Activated naive CD4-positive, alpha-beta T cell treated with Interleukin-2 at 50 U/mL for 16 hours (primary cell): ENCODE results near the gene CNPY2.
"Not testable (repeated sequence)": the region's sequence is repeated elsewhere in the genome, so short reads cannot be mapped to it uniquely, and the experiment has no call there.

Source experiments
- DNase-seq: peaks from one replicate; pipeline ENCODE4 v3.0.0-alpha.2; 2020

The CNPY2 gene

GRCh38 chr12:56333679-56334489 is 18.1 kb upstream of the CNPY2 start, which contains the start of gene PAN2:
TSS of gene PAN2 (minus strand) at chr12:56334000. CDS start at chr12:56333094, 906 bp downstream.
- peak; percentile 94 for DNase-seq

- DNase-seq: no peak
Measured at GRCh38 chr12:56333197-56333678, 17.4 kb upstream of the CNPY2 start.

- DNase-seq: no peak
Measured at GRCh38 chr12:56332512-56333196, 16.9 kb upstream of the CNPY2 start.

- DNase-seq: no peak
Measured at GRCh38 chr12:56330936-56331490, 15.2 kb upstream of the CNPY2 start.

- no peak for DNase-seq
Measured at GRCh38 chr12:56326533-56326932, 10.7 kb upstream of the CNPY2 start.

- no peak for DNase-seq
Measured at GRCh38 chr12:56326126-56326525, 10.3 kb upstream of the CNPY2 start.

- DNase-seq: no peak
Measured at GRCh38 chr12:56324206-56324605, 8.4 kb upstream of the CNPY2 start.

- not testable (repeated sequence) for DNase-seq
Measured at GRCh38 chr12:56321610-56322009, 5.8 kb upstream of the CNPY2 start.

- DNase-seq: no peak
Measured at GRCh38 chr12:56321027-56321426, 5.2 kb upstream of the CNPY2 start.

GRCh38 chr12:56317675-56318074 is 1.9 kb upstream of the CNPY2 start:
- DNase-seq: no peak

- no peak for DNase-seq
Measured at GRCh38 chr12:56315249-56315621, 553 bp downstream of the CNPY2 start.

GRCh38 chr12:56311003-56311402 is 4.8 kb downstream of the CNPY2 start:
- no peak for DNase-seq

GRCh38 chr12:56308714-56309113 is 7.1 kb downstream of the CNPY2 start:
- DNase-seq: no peak

- no peak for DNase-seq
Measured at GRCh38 chr12:56307221-56307965, 8.4 kb downstream of the CNPY2 start.

- no peak for DNase-seq
Measured at GRCh38 chr12:56304872-56305590, 10.8 kb downstream of the CNPY2 start.

GRCh38 chr12:56304276-56304675 is 11.5 kb downstream of the CNPY2 start:
- no peak for DNase-seq

- DNase-seq: no peak
Measured at GRCh38 chr12:56300644-56301464, 14.9 kb downstream of the CNPY2 start.

- DNase-seq: peak; percentile 99
Measured at GRCh38 chr12:56299853-56300643, 15.7 kb downstream of the CNPY2 start, which contains the start of gene CS. TSS of gene CS (minus strand) at chr12:56300330. CDS start at chr12:56300201, 129 bp downstream.

- peak; percentile 26 for DNase-seq
Measured at GRCh38 chr12:56299308-56299852, 16.4 kb downstream of the CNPY2 start.

- DNase-seq: no peak
Measured at GRCh38 chr12:56298828-56299227, 17.0 kb downstream of the CNPY2 start.
